GM10847 (cell line): ENCODE measurements around the gene MAP1LC3B.

Experiments
- POLR2A ChIP-seq: IDR thresholded peaks from 2 replicates; pipeline ENCODE4 v1.6.1; 2011; ENCODE audit not compliant: insufficient read length; ENCODE audit errors: extremely low read depth

The MAP1LC3B gene

GRCh38 chr16:87410968-87411367, 18.8 kb downstream of the MAP1LC3B start:
- TF ChIP-seq POLR2A = no peak

DNA sequence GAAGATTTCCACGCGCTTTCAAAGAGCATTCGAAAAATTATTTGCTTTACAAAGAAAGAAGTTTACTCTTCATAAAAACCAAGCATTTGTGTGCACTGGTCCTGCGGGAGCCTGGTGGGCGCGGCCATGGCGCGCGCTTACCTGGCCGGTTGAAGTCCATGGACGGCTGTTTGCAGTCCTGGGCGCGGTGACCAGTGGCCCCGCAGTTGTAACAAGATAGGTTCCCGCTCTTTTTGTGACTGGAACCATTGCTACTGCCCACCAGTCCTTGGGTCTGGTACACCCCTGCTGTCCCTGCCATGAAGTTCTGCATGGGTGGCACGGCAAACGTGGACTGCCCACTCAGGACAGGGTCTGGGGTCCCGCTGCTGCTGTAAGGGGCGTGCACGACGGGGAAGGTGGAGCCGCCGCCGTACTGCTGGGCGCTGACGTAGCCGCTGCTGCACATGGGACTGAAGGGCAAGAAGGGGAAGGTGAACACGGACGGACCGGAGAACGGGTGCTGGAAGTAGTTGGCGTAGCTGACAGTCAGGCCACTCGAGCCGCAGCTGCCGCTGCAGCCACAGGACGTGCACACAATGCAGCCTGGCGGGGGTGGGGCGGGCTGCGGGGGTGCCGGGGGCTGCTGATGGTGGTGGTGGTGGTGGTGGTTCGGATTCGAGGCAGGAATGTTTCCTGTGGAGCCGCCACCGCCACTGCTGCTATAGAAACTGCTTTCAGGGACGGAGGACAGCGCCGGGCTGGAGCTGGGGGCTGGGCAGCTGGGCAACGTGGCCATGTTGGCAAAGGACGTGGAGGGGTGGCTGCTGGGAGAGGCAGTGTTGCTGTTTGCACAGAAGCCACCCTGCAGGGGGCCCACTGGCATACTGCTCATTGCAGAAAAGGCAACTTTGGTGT, 19.5 kb downstream of the MAP1LC3B start:
- no peak for TF ChIP-seq POLR2A

- TF ChIP-seq POLR2A = no peak
Observed at GRCh38 chr16:87412371-87412995, 20.3 kb downstream of the MAP1LC3B start.

DNA sequence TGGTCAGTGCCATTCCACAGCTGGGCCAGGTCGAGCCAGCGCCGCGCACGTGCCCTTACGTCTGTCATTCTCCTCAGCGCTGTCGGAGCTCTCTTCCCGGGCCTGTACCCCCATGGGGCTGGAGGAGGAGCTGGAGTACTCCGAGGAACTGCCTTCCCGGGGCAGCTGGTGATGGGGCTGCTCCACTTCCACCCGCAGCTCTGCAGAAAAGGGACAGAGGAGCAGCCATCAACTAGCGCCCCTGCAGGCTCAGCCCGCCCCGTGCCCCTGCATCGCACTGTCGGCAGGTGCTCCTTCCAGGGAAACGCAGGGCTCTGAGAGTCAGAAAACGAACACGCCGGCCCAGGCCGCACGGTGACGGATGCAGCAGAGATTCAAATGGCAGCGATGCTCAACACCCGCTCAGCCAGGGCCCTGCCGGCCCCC, 20.9 kb downstream of the MAP1LC3B start:
- TF ChIP-seq POLR2A = no peak

DNA sequence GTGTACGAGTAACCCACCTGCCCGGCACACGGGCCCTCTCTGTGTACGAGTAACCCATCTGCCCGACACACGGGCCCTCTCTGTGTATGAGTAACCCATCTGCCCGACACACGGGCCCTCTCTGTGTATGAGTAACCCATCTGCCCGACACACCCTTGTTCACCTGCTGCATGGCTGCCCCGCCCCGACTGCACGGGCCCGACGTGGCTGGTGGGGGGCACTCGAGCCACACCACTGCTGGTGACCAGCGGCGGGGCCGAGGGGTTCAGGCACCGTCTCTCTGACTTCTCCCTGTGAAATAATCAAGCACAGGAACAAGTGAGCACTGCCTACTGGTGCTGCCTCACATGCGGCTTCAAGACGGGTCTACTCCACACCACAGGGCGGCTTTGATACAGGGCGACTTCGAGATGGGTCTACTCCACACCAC, 22.1 kb downstream of the MAP1LC3B start:
- no peak for TF ChIP-seq POLR2A

DNA sequence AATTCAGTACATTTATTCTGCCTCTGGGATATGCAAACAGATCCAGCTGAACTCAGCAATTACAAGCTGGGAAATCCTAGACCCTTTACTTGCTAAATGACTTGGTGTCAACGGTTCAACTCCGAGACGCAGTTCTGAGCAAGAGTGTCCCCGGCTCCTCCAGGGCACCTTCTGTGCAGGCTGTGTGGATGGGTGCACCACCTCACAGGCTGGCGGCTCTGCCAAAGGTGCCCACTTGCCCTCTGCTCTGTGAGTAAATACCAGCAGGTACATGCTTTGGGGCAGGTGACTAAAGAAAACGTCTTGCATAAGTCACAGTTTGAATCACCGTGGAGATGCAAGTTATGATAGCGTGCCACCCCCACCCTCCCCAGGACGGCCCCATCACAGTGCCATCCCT, 23.3 kb downstream of the MAP1LC3B start:
- TF ChIP-seq POLR2A = no peak

GRCh38 chr16:87416826-87417527, 24.8 kb downstream of the MAP1LC3B start:
- no peak for TF ChIP-seq POLR2A

- TF ChIP-seq POLR2A = no peak
Observed at GRCh38 chr16:87417528-87417910, 25.4 kb downstream of the MAP1LC3B start.

DNA sequence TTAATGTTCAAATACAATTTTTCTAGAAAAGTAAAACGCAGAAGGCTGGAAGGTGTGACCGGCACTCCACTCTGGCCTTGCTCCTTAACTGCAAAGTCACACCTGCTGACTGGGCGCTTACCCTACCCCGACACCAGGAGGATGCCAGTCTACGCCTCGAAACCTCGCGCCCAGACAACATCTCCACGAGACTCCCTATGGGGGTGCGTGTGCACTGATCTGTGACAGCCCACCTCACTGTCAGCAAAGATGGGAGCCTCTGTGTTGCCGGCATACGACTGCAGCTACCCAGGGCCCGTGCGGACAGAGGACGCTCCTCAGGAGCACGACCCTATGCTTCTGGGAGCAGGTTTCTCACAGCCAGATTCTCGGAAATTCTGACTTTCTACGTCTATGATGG, 26.1 kb downstream of the MAP1LC3B start:
- TF ChIP-seq POLR2A = no peak

DNA sequence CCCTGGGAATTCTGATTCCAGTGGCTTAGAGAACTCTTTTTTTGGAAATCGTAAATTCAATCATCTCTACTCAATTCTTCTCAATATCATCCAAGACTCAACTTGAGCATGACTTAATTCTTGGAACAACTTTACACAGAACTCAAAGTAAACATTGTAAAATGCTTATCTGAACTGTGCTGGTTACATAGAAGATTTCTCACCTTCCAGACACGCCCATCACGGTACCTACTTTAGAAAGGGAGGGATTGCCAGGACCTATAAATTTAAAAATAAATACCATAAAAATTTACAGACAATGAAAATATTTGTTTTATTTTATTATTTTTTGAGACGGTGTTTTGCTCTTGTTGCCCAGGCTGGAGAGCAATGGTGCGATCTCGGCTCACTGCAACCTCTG, 26.5 kb downstream of the MAP1LC3B start:
- TF ChIP-seq POLR2A = no peak

GRCh38 chr16:87420026-87421002, 28.2 kb downstream of the MAP1LC3B start:
- no peak for TF ChIP-seq POLR2A

DNA sequence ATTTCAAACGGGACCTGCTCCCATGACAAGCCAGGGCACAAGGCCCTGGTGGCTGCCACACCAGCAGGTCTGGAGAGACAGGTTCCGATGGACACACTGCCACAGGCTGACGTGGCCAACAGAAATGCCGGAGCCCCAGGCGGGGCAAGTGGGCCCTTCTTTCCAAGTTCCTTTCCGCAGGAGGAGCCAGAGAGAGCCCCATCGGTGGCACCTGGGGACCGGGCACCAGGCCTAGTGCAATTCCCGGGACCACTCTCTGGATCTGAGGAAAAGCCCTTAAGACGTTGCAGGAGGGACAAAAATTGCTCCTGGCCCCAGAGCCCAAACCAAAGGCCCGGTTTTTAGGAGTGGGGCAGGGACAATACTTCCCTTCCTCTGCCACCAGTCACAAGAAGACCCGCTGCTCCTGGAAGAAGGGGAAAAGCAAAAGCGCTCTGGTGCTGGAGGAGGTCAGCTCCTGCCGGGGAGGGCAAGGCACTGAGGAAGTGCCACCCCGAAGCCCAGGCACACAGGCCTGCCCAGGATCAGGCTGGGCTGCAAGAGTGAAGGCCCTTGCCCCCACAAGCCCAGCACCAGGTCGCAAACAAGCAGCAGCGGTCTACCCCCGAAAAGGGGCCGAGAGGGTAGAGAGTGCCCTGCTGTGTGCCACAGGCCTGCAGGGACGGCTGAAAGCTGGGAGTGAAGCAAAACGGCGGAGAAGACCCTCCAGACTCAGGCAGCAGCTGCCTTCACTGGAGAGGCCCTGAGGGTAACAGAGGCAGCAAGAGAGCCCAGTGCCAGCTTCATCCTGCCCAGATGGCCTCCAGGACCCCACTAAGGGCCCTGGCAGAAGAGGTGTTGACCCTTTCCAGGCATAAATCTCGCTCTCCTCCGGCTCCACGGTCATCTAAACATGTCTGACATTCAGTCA, 29.1 kb downstream of the MAP1LC3B start:
- no peak for TF ChIP-seq POLR2A

DNA sequence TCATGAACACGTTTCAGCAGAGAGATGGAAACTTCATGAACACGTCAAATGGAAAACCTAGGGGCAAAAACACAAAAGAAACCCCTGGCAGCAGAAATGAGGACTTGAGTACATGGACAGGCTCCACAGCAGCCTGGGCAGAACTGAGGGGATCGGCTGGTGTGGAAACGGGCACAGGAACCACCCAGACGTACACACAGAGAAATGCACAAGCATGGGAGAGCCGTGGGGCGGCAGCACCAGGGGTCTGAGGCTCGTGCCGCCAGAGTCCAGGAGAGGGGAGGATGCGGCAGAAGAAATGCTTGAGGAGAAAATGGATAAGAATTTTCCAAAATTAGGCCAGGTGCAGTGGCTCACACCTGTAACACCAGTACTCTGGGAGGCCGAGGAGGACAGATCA, 30.0 kb downstream of the MAP1LC3B start:
- no peak for TF ChIP-seq POLR2A

DNA sequence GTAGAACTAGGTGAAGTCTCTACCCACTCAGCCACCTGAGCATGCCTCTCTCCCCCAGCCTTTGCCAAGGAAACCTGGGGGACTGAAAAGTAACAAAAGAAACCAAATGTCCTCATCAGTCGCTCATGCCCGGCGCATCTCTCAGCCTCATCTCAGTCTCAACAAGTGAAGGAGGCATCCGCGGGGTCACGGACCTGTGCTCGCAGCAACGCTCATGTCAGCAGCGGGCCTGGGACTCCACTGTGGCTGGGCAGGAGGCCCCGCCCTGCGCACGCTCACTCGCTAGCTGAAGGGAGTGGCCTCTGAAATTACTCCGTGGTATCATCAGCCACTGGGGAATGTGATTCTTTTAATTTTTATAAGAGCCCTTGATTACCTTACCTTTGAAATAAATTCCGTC, 31.3 kb downstream of the MAP1LC3B start:
- TF ChIP-seq POLR2A = no peak

- no peak for TF ChIP-seq POLR2A
Observed at GRCh38 chr16:87424266-87424665, 32.1 kb downstream of the MAP1LC3B start.
